ENCODE data around the gene TMEM114.

The TMEM114 gene

GRCh38 chr16:8630255-8630953, 40.1 kb upstream of the TMEM114 start:
- no peak overlapping the region for H3K27ac ChIP-seq
- TF ChIP-seq ZFX (IDR thresholded peaks at IDR 0.05; ENCODE audit: borderline replicate concordance) = no peak
- no peak for TF ChIP-seq CTCF (IDR thresholded peaks at IDR 0.05)

- no peak overlapping the region for H3K27ac ChIP-seq
- TF ChIP-seq ZFX (IDR thresholded peaks at IDR 0.05; ENCODE audit: borderline replicate concordance) = no peak
- TF ChIP-seq CTCF (IDR thresholded peaks at IDR 0.05) = no peak
Observed at GRCh38 chr16:8628981-8629725, 38.8 kb upstream of the TMEM114 start.

GRCh38 chr16:8627456-8627855, 37.1 kb upstream of the TMEM114 start:
- TF ChIP-seq ZFX (IDR thresholded peaks at IDR 0.05; ENCODE audit: borderline replicate concordance) (no peak), CTCF (IDR thresholded peaks at IDR 0.05) (no peak)

GRCh38 chr16:8626946-8627345, 36.6 kb upstream of the TMEM114 start:
- TF ChIP-seq ZFX (IDR thresholded peaks at IDR 0.05; ENCODE audit: borderline replicate concordance) (no peak), CTCF (IDR thresholded peaks at IDR 0.05) (no peak)
- H3K27ac ChIP-seq = no peak overlapping the region

More at GRCh38 chr16:8627456-8627855, 37.1 kb upstream of the TMEM114 start:
- H3K27ac ChIP-seq = no peak overlapping the region

- H3K27ac ChIP-seq = no peak overlapping the region
- TF ChIP-seq ZFX (IDR thresholded peaks at IDR 0.05; ENCODE audit: borderline replicate concordance) = no peak
- TF ChIP-seq CTCF (IDR thresholded peaks at IDR 0.05) = no peak
Observed at GRCh38 chr16:8625491-8626087, 35.3 kb upstream of the TMEM114 start.

GRCh38 chr16:8623634-8624033, 33.3 kb upstream of the TMEM114 start:
- TF ChIP-seq CTCF (IDR thresholded peaks at IDR 0.05) (no peak), ZFX (IDR thresholded peaks at IDR 0.05; ENCODE audit: borderline replicate concordance) (no peak)
- H3K27ac ChIP-seq = no peak overlapping the region

- H3K27ac ChIP-seq = peak overlapping the region; percentile 47
- TF ChIP-seq ZFX (IDR thresholded peaks at IDR 0.05; ENCODE audit: borderline replicate concordance) (no peak), CTCF (IDR thresholded peaks at IDR 0.05) (no peak)
Observed at GRCh38 chr16:8622315-8622656, 32.0 kb upstream of the TMEM114 start.
